GM20000 (cell line): ENCODE results near the gene PIP4K2A.

ENCODE experiments used
- DNase-seq: peaks from one replicate; pipeline ENCODE4 v3.0.0; 2012; ENCODE audit warnings: low spot score
- CTCF ChIP-seq: IDR thresholded peaks from 2 replicates; pipeline ENCODE4 v1.5.1; 2012; ENCODE audit warnings: mild to moderate bottlenecking, control low read depth; ENCODE audit errors: extremely low read depth, missing control alignments

PIP4K2A gene

GRCh38 chr10:22635650-22636049 lies 78.7 kb downstream of the PIP4K2A start:
- no peak for DNase-seq
- no peak for TF ChIP-seq CTCF

GRCh38 chr10:22634606-22635459 lies 79.5 kb downstream of the PIP4K2A start:
- no peak for DNase-seq
- TF ChIP-seq CTCF, result no peak

DNA sequence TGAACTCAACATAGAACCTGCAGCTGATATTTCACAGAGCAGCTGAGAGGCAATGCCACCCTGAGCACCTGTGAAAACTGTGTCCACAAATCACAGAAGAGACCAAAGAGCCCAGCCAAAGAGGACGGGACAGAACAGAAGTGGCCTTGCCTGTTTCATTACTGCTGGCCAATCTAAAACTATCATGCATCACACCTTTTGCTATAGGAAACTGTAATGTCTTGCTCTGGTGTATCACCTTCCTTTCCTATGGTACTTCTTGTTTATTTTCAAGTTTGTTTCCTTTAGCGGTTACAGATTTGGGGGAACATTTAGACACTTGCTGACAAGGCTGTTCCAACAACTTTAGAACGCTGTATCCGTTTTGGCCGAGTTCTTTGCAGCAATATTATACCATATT lies 80.3 kb downstream of the PIP4K2A start:
- DNase-seq, result no peak
- TF ChIP-seq CTCF, result no peak

DNA sequence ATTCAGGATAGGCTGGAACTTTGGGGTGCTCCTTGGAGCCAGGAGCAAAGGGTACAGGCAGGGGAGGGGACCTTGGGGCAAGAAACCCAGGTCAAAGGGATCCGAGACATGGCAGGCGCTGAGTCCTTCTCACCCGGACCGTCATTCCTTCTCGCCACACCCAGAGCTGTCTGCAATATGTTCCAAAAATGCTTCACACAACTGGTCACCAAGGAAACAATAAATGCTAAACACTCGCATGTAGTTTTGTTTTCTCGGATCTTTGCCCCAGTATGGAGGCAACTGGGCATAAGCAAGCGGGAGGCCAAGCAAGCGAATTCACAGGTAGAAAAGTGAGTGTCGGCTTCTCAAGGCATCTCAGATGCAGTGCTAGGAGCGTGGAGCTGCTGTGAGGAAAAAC lies 80.8 kb downstream of the PIP4K2A start:
- TF ChIP-seq CTCF, result no peak
- DNase-seq, result no peak

GRCh38 chr10:22633106-22633505 lies 81.3 kb downstream of the PIP4K2A start:
- TF ChIP-seq CTCF, result no peak
- no peak for DNase-seq

GRCh38 chr10:22631646-22632278 lies 82.6 kb downstream of the PIP4K2A start:
- TF ChIP-seq CTCF, result no peak
- no peak for DNase-seq

- DNase-seq, result no peak
Observed at GRCh38 chr10:22631185-22631584, 83.2 kb downstream of the PIP4K2A start.

More at GRCh38 chr10:22631185-22631584, 83.2 kb downstream of the PIP4K2A start:
- no peak for TF ChIP-seq CTCF
